Measurements from ENCODE around the gene SCN2A.

The SCN2A gene

GRCh38 chr2:165369131-165369897, 130.1 kb downstream of the SCN2A start:
- no peak overlapping the region for H3K27ac ChIP-seq
- no peak for DNase-seq (ENCODE audit: low spot score)
- no peak for TF ChIP-seq CTCF (IDR thresholded peaks at IDR 0.05)
- no peak overlapping the region for H3K4me3 ChIP-seq

GRCh38 chr2:165369898-165370296, 130.7 kb downstream of the SCN2A start:
- no peak overlapping the region for H3K27ac ChIP-seq

GRCh38 chr2:165371356-165371755, 132.1 kb downstream of the SCN2A start:
- DNase-seq (ENCODE audit: low spot score): no peak
- H3K27ac ChIP-seq: no peak overlapping the region
- H3K4me3 ChIP-seq: no peak overlapping the region
- no peak for TF ChIP-seq CTCF (IDR thresholded peaks at IDR 0.05)

More at GRCh38 chr2:165369898-165370296, 130.7 kb downstream of the SCN2A start:
- TF ChIP-seq CTCF (IDR thresholded peaks at IDR 0.05): no peak
- no peak for DNase-seq (ENCODE audit: low spot score)
- H3K4me3 ChIP-seq: no peak overlapping the region

- Histone ChIP-seq H3K4me3 (no peak overlapping the region), H3K27ac (no peak overlapping the region)
- no peak for DNase-seq (ENCODE audit: low spot score)
- no peak for TF ChIP-seq CTCF (IDR thresholded peaks at IDR 0.05)
Observed at GRCh38 chr2:165373278-165374010, 134.2 kb downstream of the SCN2A start.

GRCh38 chr2:165376571-165376975, 137.4 kb downstream of the SCN2A start:
- no peak for DNase-seq (ENCODE audit: low spot score)
- no peak for TF ChIP-seq CTCF (IDR thresholded peaks at IDR 0.05)
- Histone ChIP-seq H3K27ac (no peak overlapping the region), H3K4me3 (no peak overlapping the region)

DNA sequence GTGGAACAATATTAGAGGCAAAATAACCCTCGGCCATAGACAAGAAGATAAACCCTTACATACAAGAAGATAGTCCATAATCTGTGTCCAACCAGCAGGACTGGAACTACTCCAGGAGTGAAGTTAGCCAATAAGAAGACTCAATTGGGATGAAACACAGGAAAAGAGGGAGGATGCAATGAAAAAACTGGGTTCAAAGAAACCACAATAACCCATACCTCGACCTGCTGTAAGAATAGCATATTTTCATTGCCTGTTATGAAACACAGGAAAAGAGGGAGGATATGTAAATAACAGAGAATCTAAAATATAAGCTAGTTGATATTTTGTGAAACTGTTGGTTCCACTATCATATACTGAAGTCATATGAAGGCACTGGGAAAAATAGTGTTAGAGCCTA, 143.1 kb downstream of the SCN2A start:
- H3K27ac ChIP-seq: no peak overlapping the region
- no peak overlapping the region for H3K4me3 ChIP-seq
- DNase-seq (ENCODE audit: low spot score): no peak
- TF ChIP-seq CTCF (IDR thresholded peaks at IDR 0.05): no peak

DNA sequence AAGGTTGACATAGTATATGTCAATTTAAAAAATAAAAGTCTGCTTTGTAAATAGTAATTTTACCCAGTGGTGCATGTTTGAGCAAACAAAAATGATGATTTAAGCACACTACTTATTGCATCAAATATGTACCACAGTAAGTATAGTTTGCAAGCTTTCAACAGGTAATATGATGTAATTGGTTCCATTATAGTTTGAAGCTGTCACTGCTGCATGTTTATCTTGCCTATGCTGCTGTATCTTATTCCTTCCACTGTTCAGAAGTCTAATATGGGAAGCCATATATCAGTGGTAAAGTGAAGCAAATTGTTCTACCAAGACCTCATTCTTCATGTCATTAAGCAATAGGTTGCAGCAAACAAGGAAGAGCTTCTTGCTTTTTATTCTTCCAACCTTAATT, 151.7 kb downstream of the SCN2A start:
- H3K27ac ChIP-seq: no peak overlapping the region
- TF ChIP-seq CTCF (IDR thresholded peaks at IDR 0.05): no peak
- no peak for DNase-seq (ENCODE audit: low spot score)
- H3K4me3 ChIP-seq: no peak overlapping the region
